H1 (cell line): ENCODE data around the gene MBNL2. TPM values are rescaled to one million over a fixed set of nuclear protein-coding genes. Genes with fewer than 3 reads are reported as not detected.

Experiments used
- CTCF ChIA-PET: fragments of 300-600 bp; sonication (Branson Sonifier 250); formaldehyde crosslinking; loops from one replicate; lab custom pipeline; 2021; ENCODE audit not compliant: partially characterized antibody; lab: Charles Lee
- POLR2A ChIA-PET: fragments of 300-600 bp; sonication (Branson Sonifier 250); formaldehyde crosslinking; loops from one replicate; lab custom pipeline; 2021; ENCODE audit warnings: inconsistent platforms; ENCODE audit not compliant: partially characterized antibody; lab: Charles Lee
- DNase-seq, 2 experiments: peaks; one replicate each; pipeline versions ENCODE4 v3.0.0 to v3.0.0-alpha.2; 2010 to 2022; ENCODE audit warnings: low spot score in 2 of 2, low read depth in 1 of 2, mixed read lengths in 1 of 2
- FAIRE-seq: peaks from 2 replicates; lab custom pipeline; 2011; peaks lifted over from hg19 to GRCh38; lab: Jason Lieb, UNC
- H2AFZ ChIP-seq: 2 replicates; pipeline ENCODE4 v1.8.1; 2012; ENCODE audit warnings: low read length, inconsistent platforms
- H2AK5ac ChIP-seq: 2 replicates; pipeline ENCODE4 v1.6.1; 2013; ENCODE audit warnings: low read depth, low read length
- H2BK120ac ChIP-seq: replicated peaks from 2 replicates; pipeline ENCODE3; 2013; ENCODE audit warnings: low read depth, low read length, inconsistent platforms
- H2BK12ac ChIP-seq: 2 replicates; pipeline ENCODE4 v1.6.1; 2013; ENCODE audit warnings: low read depth, low read length
- H2BK15ac ChIP-seq: 2 replicates; pipeline ENCODE4 v1.6.1; 2013; ENCODE audit warnings: low read length
- H2BK20ac ChIP-seq: 2 replicates; pipeline ENCODE4 v1.6.1; 2013; ENCODE audit warnings: low read length
- H2BK5ac ChIP-seq: 2 replicates; pipeline ENCODE4 v1.6.1; 2013; ENCODE audit warnings: low read depth, low read length
- H3K14ac ChIP-seq: 2 replicates; pipeline ENCODE4 v1.6.1; 2013; ENCODE audit warnings: inconsistent platforms; ENCODE audit not compliant: insufficient read length
- H3K18ac ChIP-seq: 2 replicates; pipeline ENCODE4 v1.6.1; 2013; ENCODE audit warnings: low read length; ENCODE audit errors: extremely low read depth
- H3K23ac ChIP-seq: 2 replicates; pipeline ENCODE4 v1.6.1; 2013; ENCODE audit warnings: inconsistent platforms; ENCODE audit not compliant: insufficient read length
- H3K23me2 ChIP-seq: 2 replicates; pipeline ENCODE4 v1.6.1; 2013; ENCODE audit warnings: low read depth, low read length
- H3K27ac ChIP-seq: 2 replicates; pipeline ENCODE4 v1.6.1; 2011; ENCODE audit warnings: low read depth, low read length, inconsistent platforms
- H3K27me3 ChIP-seq, 4 experiments: replicated peaks in 1 of 4; 1 replicate in 1 of 4; 2 replicates in 3 of 4; pipeline versions ENCODE4 v1.6.1 to v1.8.1; 2011 to 2013; ENCODE audit warnings: low read length in 3 of 4, mild to moderate bottlenecking in 3 of 4, inconsistent platforms in 2 of 4, mixed read lengths in 2 of 4, moderate library complexity in 1 of 4; ENCODE audit not compliant: control insufficient read depth in 3 of 4, insufficient read depth in 3 of 4; ENCODE audit errors: extremely low read depth in 1 of 4
- H3K36me3 ChIP-seq, 4 experiments: 2 replicates each; pipeline versions ENCODE4 v1.6.1 to v1.8.1; 2011 to 2013; ENCODE audit warnings: mild to moderate bottlenecking in 4 of 4, low read length in 3 of 4, moderate library complexity in 2 of 4, control low read depth in 1 of 4, inconsistent platforms in 1 of 4; ENCODE audit not compliant: insufficient read depth in 4 of 4, control insufficient read depth in 2 of 4
- H3K4ac ChIP-seq: replicated peaks from 2 replicates; pipeline ENCODE3; 2013; ENCODE audit warnings: low read length, low read depth, mixed read lengths, inconsistent platforms; ENCODE audit not compliant: insufficient read length
- H3K4me1 ChIP-seq, 4 experiments: replicated peaks in 1 of 4; 1 replicate in 1 of 4; 2 replicates in 3 of 4; pipeline versions ENCODE4 v1.6.1 to v1.8.1; 2011 to 2013; ENCODE audit warnings: low read length in 3 of 4, inconsistent platforms in 2 of 4, mixed read lengths in 1 of 4; ENCODE audit not compliant: insufficient read depth in 4 of 4, control insufficient read depth in 3 of 4
- H3K4me2 ChIP-seq, 2 experiments: 2 replicates each; pipeline versions ENCODE4 v1.6.1 to v1.8.1; 2011 to 2013; ENCODE audit warnings: low read depth in 2 of 2, low read length in 2 of 2, control low read depth in 1 of 2, inconsistent platforms in 1 of 2, mild to moderate bottlenecking in 1 of 2; ENCODE audit not compliant: insufficient read depth in 1 of 2
- H3K4me3 ChIP-seq, 4 experiments: fragments of 200-600, 300-600 bp in 1 of 4; sonication (generic), shearing (Covaris generic), sonication (Bioruptor Twin) in 1 of 4; 2 replicates each; pipeline versions ENCODE4 v1.5.1 to v1.8.1; 2011 to 2016; ENCODE audit warnings: low read length in 4 of 4, low read depth in 3 of 4, control low read depth in 2 of 4, inconsistent platforms in 2 of 4, mild to moderate bottlenecking in 2 of 4, mixed read lengths in 1 of 4, moderate library complexity in 1 of 4; ENCODE audit not compliant: insufficient read depth in 2 of 4; ENCODE audit errors: extremely low read depth in 1 of 4
- H3K56ac ChIP-seq: replicated peaks from 2 replicates; pipeline ENCODE3; 2013; ENCODE audit warnings: low read depth, mild to moderate bottlenecking, mixed read lengths, low read length, inconsistent platforms; ENCODE audit not compliant: insufficient read length
- H3K79me1 ChIP-seq: 2 replicates; pipeline ENCODE4 v1.6.1; 2013; ENCODE audit warnings: low read depth, low read length, control low read depth
- H3K79me2 ChIP-seq, 2 experiments: 2 replicates each; pipeline versions ENCODE4 v1.6.1 to v1.8.1; 2012 to 2013; ENCODE audit warnings: low read length in 2 of 2, mild to moderate bottlenecking in 2 of 2, inconsistent platforms in 1 of 2; ENCODE audit not compliant: insufficient read depth in 2 of 2, control insufficient read depth in 1 of 2
- H3K9ac ChIP-seq, 4 experiments: replicated peaks in 1 of 4; 1 replicate in 1 of 4; 2 replicates in 3 of 4; pipeline versions ENCODE4 v1.6.1 to v1.8.1; 2011 to 2013; ENCODE audit warnings: low read depth in 3 of 4, low read length in 3 of 4, control low read depth in 2 of 4, mild to moderate bottlenecking in 2 of 4, moderate library complexity in 2 of 4, inconsistent platforms in 1 of 4; ENCODE audit errors: extremely low read depth in 1 of 4
- H3K9me3 ChIP-seq, 2 experiments: 2 replicates each; pipeline versions ENCODE4 v1.6.1 to v1.8.1; 2012 to 2013; ENCODE audit warnings: mild to moderate bottlenecking in 2 of 2, moderate library complexity in 2 of 2, control low read depth in 1 of 2, inconsistent platforms in 1 of 2, low read depth in 1 of 2, low read length in 1 of 2, mixed read lengths in 1 of 2; ENCODE audit not compliant: insufficient read depth in 2 of 2
- H4K20me1 ChIP-seq, 2 experiments: replicated peaks in 1 of 2; 2 replicates each; pipeline versions ENCODE3 to v1.8.1; 2011 to 2013; ENCODE audit warnings: inconsistent platforms in 2 of 2, low read length in 2 of 2, mild to moderate bottlenecking in 1 of 2; ENCODE audit not compliant: insufficient read depth in 2 of 2, control insufficient read depth in 1 of 2
- H4K5ac ChIP-seq: 2 replicates; pipeline ENCODE4 v1.6.1; 2013; ENCODE audit warnings: low read length, low read depth, mixed read lengths, inconsistent platforms; ENCODE audit not compliant: insufficient read length
- H4K8ac ChIP-seq: 2 replicates; pipeline ENCODE4 v1.8.0; 2013; ENCODE audit warnings: mild to moderate bottlenecking, moderate library complexity, low read length, inconsistent platforms; ENCODE audit not compliant: insufficient read depth; ENCODE audit errors: extremely low read depth
- H4K91ac ChIP-seq: replicated peaks from 2 replicates; pipeline ENCODE3; 2013; ENCODE audit warnings: low read length, mixed read lengths, inconsistent platforms; ENCODE audit not compliant: insufficient read length
- ATF3 ChIP-seq: IDR thresholded peaks from 2 replicates; pipeline ENCODE4 v1.6.1; 2011; ENCODE audit warnings: low read depth, mild to moderate bottlenecking, low read length; ENCODE audit not compliant: insufficient read depth
- CBX5 ChIP-seq: fragments of 300-800, 300-1000 bp; sonication (generic); IDR thresholded peaks from 2 replicates; pipeline ENCODE4 v1.7.1; 2016; ENCODE audit warnings: antibody characterized with exemption, low read length, low read depth
- EZH2 ChIP-seq: fragments of 200-600 bp; sonication (generic); IDR thresholded peaks from 2 replicates; pipeline ENCODE4 v1.7.1; 2012; ENCODE audit warnings: low read depth, mild to moderate bottlenecking, moderate library complexity, low read length, inconsistent platforms; ENCODE audit not compliant: severe bottlenecking
- GABPA ChIP-seq: IDR thresholded peaks from 2 replicates; pipeline ENCODE4 v1.6.1; 2011; ENCODE audit warnings: mild to moderate bottlenecking, low read length, moderate library complexity, borderline replicate concordance; ENCODE audit not compliant: insufficient read depth
- JUN ChIP-seq: IDR thresholded peaks from 2 replicates; pipeline ENCODE4 v1.6.1; 2011; ENCODE audit warnings: low read depth, mild to moderate bottlenecking, improper control_type of control experiment, low read length
- JUND ChIP-seq: IDR thresholded peaks from 2 replicates; pipeline ENCODE4 v1.6.1; 2011; ENCODE audit warnings: mild to moderate bottlenecking, improper control_type of control experiment, low read length
- NANOG ChIP-seq: IDR thresholded peaks from 2 replicates; pipeline ENCODE4 v1.6.1; 2011; ENCODE audit warnings: low read length, low read depth, mild to moderate bottlenecking, inconsistent platforms; ENCODE audit not compliant: insufficient read depth, poor library complexity, severe bottlenecking
- POLR2AphosphoS5 ChIP-seq: IDR thresholded peaks from 2 replicates; pipeline ENCODE4 v1.6.1; 2011; ENCODE audit warnings: low read depth, low read length
- RAD21 ChIP-seq, 2 experiments: IDR thresholded peaks in 1 of 2; conservative IDR thresholded peaks in 1 of 2; 2 replicates each; pipeline ENCODE4 v1.6.1; 2011; ENCODE audit warnings: low read depth in 2 of 2, low read length in 2 of 2, improper control_type of control experiment in 1 of 2, inconsistent platforms in 1 of 2, mild to moderate bottlenecking in 1 of 2, moderate library complexity in 1 of 2
- SIRT6 ChIP-seq: IDR thresholded peaks from one replicate; pipeline ENCODE4 v1.7.1; 2012; ENCODE audit warnings: low read length, inconsistent platforms
- SP2 ChIP-seq: IDR thresholded peaks from 2 replicates; pipeline ENCODE4 v1.6.1; 2012; ENCODE audit warnings: mild to moderate bottlenecking, low read length, inconsistent platforms
- TAF7 ChIP-seq: optimal IDR thresholded peaks from 2 replicates; pipeline ENCODE3; 2011; ENCODE audit warnings: low read depth, mild to moderate bottlenecking, inconsistent platforms, low read length, moderate library complexity, borderline replicate concordance
- YY1 ChIP-seq: IDR thresholded peaks from 2 replicates; pipeline ENCODE4 v1.6.1; 2011; ENCODE audit warnings: low read depth, mild to moderate bottlenecking, low read length
- ZNF274 ChIP-seq: IDR thresholded peaks from 2 replicates; pipeline ENCODE4 v1.7.0; 2012; ENCODE audit warnings: low read length, borderline replicate concordance; ENCODE audit errors: extremely low read depth
- WGBS, 2 experiments: shearing (Covaris generic) in 1 of 2; methylation state at CpG; one replicate each; pipeline versions ENCODE4 v1.1.6 to v1.1.7; 2013 to 2015; ENCODE audit warnings: low lambda C conversion rate in 2 of 2, mixed read lengths in 2 of 2, inconsistent platforms in 1 of 2, low coverage in 1 of 2, missing lambda C conversion rate in 1 of 2; ENCODE audit not compliant: insufficient replicate concordance in 2 of 2, insufficient coverage in 1 of 2, insufficient read length in 1 of 2; ENCODE audit errors: extremely low coverage in 1 of 2, missing lambda C conversion rate in 1 of 2; 5-methylcytosine and 5-hydroxymethylcytosine counted together
- polyA plus RNA-seq, 7 experiments: library from polyadenylated mRNA; depleted of rRNA in 3 of 7; stranded (reverse) in 5 of 7; unstranded in 2 of 7; fragments of >200 nt in 5 of 7; fragments of 200-250 nt in 2 of 7; gene quantifications; 1 replicate in 5 of 7; 2 replicates in 1 of 7; 4 replicates in 1 of 7; pipeline versions ENCODE4 v1.2.1 to v1.2.3, GENCODE V29; 2011 to 2013; ENCODE audit warnings: missing spikeins in 2 of 7, mixed read lengths in 2 of 7
- total RNA-seq: library from RNA; stranded (reverse); fragmentation: NEBNext Ultra II Directional; extraction: Animal tissue kit (Norgen Biotek cat#: 25700); gene quantifications from 2 replicates; pipeline ENCODE4 v1.2.1, GENCODE V29; 2021

The MBNL2 gene
- total and polyA plus RNA-seq, 2 of the 8 experiments (the other 6 are each of a cell fraction or from before 2014, with no cell fraction given) = 1.0 to 2.6 TPM

GRCh38 chr13:97272526-97272925 lies 50.4 kb downstream of the MBNL2 start:
- Histone ChIP-seq H3K18ac (no peak overlapping the region), H3K4me1 (peaks cover 2 to 20% (median 6%) of the 10 kb centered on the region in 4 experiments; a peak in 6 of 7 replicates), H3K27ac (no peak overlapping the region), H3K23me2 (no peaks in the 10 kb centered on the region), H3K4ac (no peak overlapping the region), H3K36me3 (no peaks in the 10 kb centered on the region), H3K79me1 (no peaks in the 10 kb centered on the region), H3K79me2 (no peaks in the 10 kb centered on the region), H3K27me3 (no peaks in the 10 kb centered on the region; a peak in 1 of 7 replicates), H3K56ac (no peak overlapping the region), H3K9ac (no peak overlapping the region), H2AK5ac (no peak overlapping the region), H2BK20ac (no peak overlapping the region), H2BK12ac (no peak overlapping the region), H3K4me3 (no peak overlapping the region), H2BK5ac (no peak overlapping the region), H2BK15ac (no peak overlapping the region), H2BK120ac (no peak overlapping the region), H4K20me1 (no peaks in the 10 kb centered on the region), H3K9me3 (no peaks in the 10 kb centered on the region), H4K8ac (no peak overlapping the region), H2AFZ (no peak overlapping the region), H4K5ac (no peak overlapping the region), H3K14ac (no peak overlapping the region), H3K23ac (no peak overlapping the region), H3K4me2 (no peak overlapping the region), H4K91ac (no peak overlapping the region)
- DNase-seq = no peak
- POLR2A ChIA-PET = no interaction called here
- no peak for FAIRE-seq
- 59% methylated on average over 1 of the region's 1 CpG; no CpG with 5 or more reads in 1 of the 2 experiments for WGBS, 2 experiments
- CTCF ChIA-PET = interaction anchor here (0.6 to 1.7 kb wide), 3 partner anchors 57 to 264 kb away, joined by 3 to 5 read pairs (median 4); no protein-coding TSS in a partner anchor
- TF ChIP-seq POLR2AphosphoS5 (no peak), ZNF274 (no peak), YY1 (no peak), RAD21 (IDR thresholded peaks at IDR 0.05 in 1 of 2, conservative IDR thresholded peaks at IDR 0.05 in 1 of 2; ENCODE audit: low read depth in 2 of 2, low read length in 2 of 2) (no peak), JUN (no peak), CBX5 (no peak), ATF3 (no peak), TAF7 (no peak), GABPA (no peak), SIRT6 (no peak), NANOG (no peak), EZH2 (no peak), SP2 (no peak), JUND (no peak)
